PFSK-1 (cell line): ENCODE measurements around the gene HSD17B3.

Experiments used
- FOXP2 ChIP-seq: optimal IDR thresholded peaks from 2 replicates; pipeline ENCODE3; 2011; ENCODE audit warnings: borderline replicate concordance, control low read depth, inconsistent platforms; ENCODE audit not compliant: insufficient read depth; ENCODE audit errors: extremely low read length, extremely low read depth
- REST ChIP-seq, 2 experiments: IDR thresholded peaks; 2 replicates each; pipeline versions ENCODE4 v1.6.1 to v1.8.0; 2011 to 2012; ENCODE audit warnings: low read depth in 2 of 2, low read length in 2 of 2, control low read depth in 1 of 2, inconsistent platforms in 1 of 2, mild to moderate bottlenecking in 1 of 2, moderate library complexity in 1 of 2; ENCODE audit not compliant: insufficient read depth in 1 of 2

GRCh38 chr9:96305171-96305570 lies 3.2 kb upstream of the HSD17B3 start:
- TF ChIP-seq REST (IDR thresholded peaks at IDR 0.05; ENCODE audit: insufficient read depth in 1 of 2, low read depth in 2 of 2, low read length in 2 of 2) = no peak
- TF ChIP-seq FOXP2 = no peak
